Small intestine (tissue), 7 donors: ENCODE measurements around the gene RNF144B. TPM values are rescaled to one million over a fixed set of nuclear protein-coding genes. Genes with fewer than 3 reads are reported as not detected.
A peak's percentile ranks its signal among the peaks of the same experiment; 100 is the strongest.

Source experiments
- DNase-seq, 2 donors: peaks; one replicate each; pipeline versions ENCODE4 v3.0.0 to v3.0.0-alpha.2; 2013
- FAIRE-seq: peaks from 2 replicates; lab custom pipeline; 2012; peaks lifted over from hg19 to GRCh38; lab: Jason Lieb, UNC
- H3K27ac ChIP-seq, 3 donors: one replicate each; pipeline ENCODE4 v1.5.1; 2013; ENCODE audit warnings: low read length in 2 of 3, mild to moderate bottlenecking in 2 of 3, control low read depth in 1 of 3, inconsistent platforms in 1 of 3, low read depth in 1 of 3, moderate library complexity in 1 of 3
- H3K27me3 ChIP-seq, 3 donors: one replicate each; pipeline ENCODE4 v1.6.1; 2013; ENCODE audit warnings: low read length in 3 of 3, inconsistent platforms in 1 of 3; ENCODE audit not compliant: control insufficient read depth in 3 of 3, insufficient read depth in 3 of 3
- H3K36me3 ChIP-seq, 3 donors: one replicate each; pipeline ENCODE4 v1.6.1; 2013; ENCODE audit warnings: low read length in 3 of 3, inconsistent platforms in 1 of 3, low read depth in 1 of 3, mild to moderate bottlenecking in 1 of 3, moderate library complexity in 1 of 3; ENCODE audit not compliant: control insufficient read depth in 3 of 3, insufficient read depth in 2 of 3
- H3K4me1 ChIP-seq, 3 donors: one replicate each; pipeline ENCODE4 v1.6.1; 2013; ENCODE audit warnings: low read length in 2 of 3, inconsistent platforms in 1 of 3, low read depth in 1 of 3, mild to moderate bottlenecking in 1 of 3, moderate library complexity in 1 of 3; ENCODE audit not compliant: control insufficient read depth in 3 of 3, insufficient read depth in 2 of 3
- H3K4me3 ChIP-seq, 3 donors: one replicate each; pipeline ENCODE4 v1.5.1; 2013; ENCODE audit warnings: low read length in 3 of 3, control low read depth in 1 of 3, inconsistent platforms in 1 of 3, low read depth in 1 of 3, mild to moderate bottlenecking in 1 of 3, moderate library complexity in 1 of 3
- H3K9me3 ChIP-seq, 2 donors: one replicate each; pipeline ENCODE4 v1.6.1; 2013; ENCODE audit warnings: low read depth in 1 of 2, low read length in 1 of 2; ENCODE audit not compliant: control insufficient read depth in 2 of 2, insufficient read depth in 1 of 2
- WGBS, 3 donors: extraction: QIAGEN DNeasy Blood & Tissue Kit; methylation state at CpG; one replicate each; pipeline ENCODE4 v1.1.7; 2013; 5-methylcytosine and 5-hydroxymethylcytosine counted together
- polyA plus RNA-seq, 4 donors: library from polyadenylated mRNA; stranded (reverse) in 3 of 4; unstranded in 1 of 4; fragments of 200-250 nt in 3 of 4; fragments of 120-200 nt in 1 of 4; gene quantifications; one replicate each; pipeline versions ENCODE4 v1.2.1 to v1.2.3, GENCODE V29; 2013
- donor health status: healthy with polysubstance abuse.
- donor health status: control.
- donor health status: control.
- donor health status: Bipolar disorder and iron deficiency.
- donor health status: healthy.

Gene RNF144B
- polyA plus RNA-seq, 4 donors, result 1.9 to 4.0 (median 3.1) TPM

DNA sequence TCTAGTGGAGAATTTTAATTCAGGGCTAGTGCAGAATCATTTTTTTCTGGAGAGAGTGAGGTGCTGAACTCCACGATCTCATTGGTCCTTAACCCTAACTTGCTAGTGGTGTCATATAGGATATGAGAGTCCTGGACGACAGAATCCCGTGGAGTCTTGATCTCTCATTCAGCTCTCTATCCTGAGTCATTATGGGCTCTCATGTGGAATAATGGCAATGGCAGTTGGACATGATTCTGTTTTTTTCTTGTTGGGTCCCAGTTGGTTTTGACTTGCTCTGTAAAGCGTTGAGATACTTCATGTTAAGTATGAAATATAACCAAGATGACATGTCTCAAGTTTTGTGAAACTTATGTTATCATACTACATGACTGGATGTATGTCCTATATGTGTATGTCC, 6.3 kb upstream of the RNF144B start:
- Histone ChIP-seq H3K27me3 (no peaks in the 10 kb centered on the region), H3K27ac (no peak overlapping the region), H3K36me3 (no peaks in the 10 kb centered on the region), H3K4me3 (no peak overlapping the region), H3K4me1 (no peaks in the 10 kb centered on the region), H3K9me3 (no peaks in the 10 kb centered on the region)
- 89 to 93% (median 90%) methylated on average over 4 of the region's 4 CpGs for WGBS, 3 donors
- DNase-seq (no peak), FAIRE-seq (no peak)

DNA sequence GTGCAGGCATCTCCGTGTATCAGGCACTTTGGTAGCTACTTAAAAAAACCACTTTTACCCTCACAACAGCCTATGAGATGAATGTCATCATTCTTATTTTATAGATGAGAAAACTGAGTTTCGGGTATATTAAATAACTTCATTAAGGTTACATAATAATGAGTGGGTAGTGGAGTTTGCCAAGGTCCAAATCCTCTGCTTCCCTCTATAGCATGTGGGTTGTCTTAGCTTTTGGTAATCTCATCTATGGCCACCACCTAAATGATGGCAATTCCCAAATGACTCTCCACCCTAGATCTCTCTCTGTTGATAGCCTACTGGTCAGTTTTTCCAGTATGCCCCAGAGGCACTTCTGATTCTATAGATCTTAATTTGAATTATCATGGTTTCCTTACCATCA, 3.7 kb upstream of the RNF144B start:
- Histone ChIP-seq H3K27me3 (peaks cover 0 to 1% (median 0%) of the 10 kb centered on the region in 3 donors), H3K9me3 (no peaks in the 10 kb centered on the region), H3K4me1 (peaks cover 1 to 3% (median 3%) of the 10 kb centered on the region in 3 donors), H3K4me3 (no peak overlapping the region), H3K36me3 (no peaks in the 10 kb centered on the region), H3K27ac (no peak overlapping the region)
- FAIRE-seq (no peak), DNase-seq (no peak)
- 93 to 97% (median 94%) methylated on average over 2 of the region's 2 CpGs for WGBS, 3 donors

DNA sequence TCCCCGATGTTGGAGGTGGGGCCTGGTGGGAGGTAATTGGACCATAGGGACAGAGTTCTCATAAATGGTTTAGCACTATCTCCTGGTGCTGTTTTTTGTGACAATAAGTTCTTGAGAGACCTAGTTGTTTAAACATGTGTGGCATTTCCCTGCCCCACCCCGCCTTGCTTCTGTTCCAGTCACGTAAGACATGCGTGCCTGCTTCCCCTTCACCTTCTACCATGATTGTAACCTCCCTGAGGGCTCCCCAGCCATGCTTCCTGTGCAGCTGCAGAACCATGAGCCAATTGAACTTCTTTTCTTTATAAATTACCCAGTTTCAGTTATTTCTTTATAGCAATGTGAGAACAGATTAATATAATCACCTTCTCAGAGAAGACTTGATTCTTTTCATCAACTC, 2.5 kb upstream of the RNF144B start:
- peaks cover 0 to 2% (median 0%) of the 10 kb centered on the region in 3 donors for H3K27me3 ChIP-seq
- FAIRE-seq, result no peak
- H3K27ac ChIP-seq, result no peak overlapping the region
- no peak for DNase-seq
- peaks cover 1 to 6% (median 5%) of the 10 kb centered on the region in 3 donors for H3K4me1 ChIP-seq
- WGBS, 3 donors, result 66 to 85% (median 77%) methylated on average over 4 of the region's 4 CpGs
- no peak overlapping the region for H3K4me3 ChIP-seq
- H3K36me3 ChIP-seq, result no peaks in the 10 kb centered on the region
- H3K9me3 ChIP-seq, result no peaks in the 10 kb centered on the region

DNA sequence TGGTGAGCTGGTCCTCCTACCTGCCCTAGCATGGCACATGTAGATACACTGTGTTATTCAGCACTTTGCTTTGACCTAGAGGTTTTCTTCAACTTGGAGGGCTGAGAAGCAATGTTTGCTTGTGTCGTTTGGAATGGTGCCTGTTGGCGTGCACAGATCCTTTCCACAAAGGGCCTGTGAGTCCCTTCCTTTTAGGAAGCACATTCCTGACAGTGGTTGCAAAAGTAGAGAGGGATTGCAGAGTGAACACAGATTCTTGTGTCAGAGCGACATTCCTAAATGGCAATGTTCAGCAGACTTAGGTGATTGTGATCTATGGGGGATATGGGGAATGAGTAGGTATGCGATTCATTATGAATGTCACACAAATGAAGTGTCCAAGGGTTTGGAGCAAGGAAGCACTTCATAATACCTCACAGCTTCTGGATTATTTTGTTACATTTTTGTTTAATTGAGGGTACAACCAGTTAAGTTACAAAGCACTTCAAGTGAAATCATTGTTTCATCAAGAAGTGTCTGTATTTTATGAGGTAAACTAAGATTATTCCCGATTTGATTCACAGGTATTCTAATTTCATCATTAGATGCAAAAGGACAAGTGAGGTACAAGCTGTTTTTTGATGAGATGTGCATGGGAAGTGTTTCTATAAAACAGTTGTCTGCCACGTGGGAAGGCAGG, 713 bp upstream of the RNF144B start:
- Histone ChIP-seq H3K27me3 (peaks cover 0 to 2% (median 0%) of the 10 kb centered on the region in 3 donors), H3K36me3 (no peaks in the 10 kb centered on the region), H3K27ac (peak overlapping the region in 1 of 3 donors; percentile 42), H3K4me3 (no peak overlapping the region), H3K9me3 (no peaks in the 10 kb centered on the region), H3K4me1 (peaks cover 1 to 6% (median 5%) of the 10 kb centered on the region in 3 donors)
- FAIRE-seq (no peak), DNase-seq (no peak)
- 54 to 66% (median 63%) methylated on average over 6 of the region's 6 CpGs for WGBS, 3 donors

DNA sequence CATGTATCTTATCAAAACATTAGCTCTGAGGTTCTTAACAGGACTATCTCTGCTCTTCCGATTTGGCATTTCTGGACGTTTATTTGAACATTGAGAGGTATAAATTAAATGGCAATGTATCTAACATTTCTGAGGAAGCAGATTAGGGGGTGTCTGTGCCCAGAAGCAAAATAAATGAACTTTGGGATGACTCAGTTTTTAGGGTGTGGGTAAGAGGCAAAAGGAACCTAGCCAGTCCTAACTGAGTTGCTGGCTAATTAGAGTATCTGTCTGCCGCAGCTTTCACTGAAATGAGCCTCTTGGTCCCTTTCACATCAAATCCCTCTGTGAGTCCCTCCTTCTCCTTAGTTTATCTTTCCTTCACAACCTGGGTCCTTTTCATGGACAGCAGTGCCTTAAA, 1.1 kb downstream of the RNF144B start:
- DNase-seq (peak; percentile 10 to 15), FAIRE-seq (no peak)
- H3K36me3 ChIP-seq, result no peaks in the 10 kb centered on the region
- H3K9me3 ChIP-seq, result no peaks in the 10 kb centered on the region
- WGBS, 3 donors, result 7 to 20% (median 8%) methylated on average over 3 of the region's 3 CpGs
- peak overlapping the region in 1 of 3 donors; percentile 21 for H3K27ac ChIP-seq
- H3K4me3 ChIP-seq, result peak overlapping the region; percentile 28 to 61 (median 52)
- peaks cover 0 to 2% (median 0%) of the 10 kb centered on the region in 3 donors for H3K27me3 ChIP-seq
- H3K4me1 ChIP-seq, result peaks cover 1 to 6% (median 5%) of the 10 kb centered on the region in 3 donors

DNA sequence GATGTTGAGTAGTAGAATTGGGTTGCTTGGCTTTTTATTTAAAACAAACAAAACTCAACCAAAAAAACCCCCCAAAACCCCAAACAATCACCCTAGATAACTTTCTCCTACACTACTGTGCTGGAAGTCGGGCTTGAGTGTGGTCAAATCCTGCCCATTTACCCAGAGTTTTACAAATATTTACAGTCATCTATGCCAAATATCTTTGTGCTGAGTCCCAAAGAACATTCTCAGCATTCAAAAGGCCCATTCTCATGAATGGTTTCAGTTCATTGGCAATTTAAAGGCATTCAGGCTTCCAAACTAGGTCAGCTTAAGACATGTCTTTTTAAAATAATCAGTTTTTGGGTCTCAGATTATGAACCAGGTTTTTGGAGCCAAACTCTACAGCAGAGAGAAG, 1.8 kb downstream of the RNF144B start:
- H3K27ac ChIP-seq, result no peak overlapping the region
- 32 to 52% (median 40%) methylated on average over 1 of the region's 1 CpG for WGBS, 3 donors
- H3K36me3 ChIP-seq, result no peaks in the 10 kb centered on the region
- no peak for DNase-seq
- no peaks in the 10 kb centered on the region for H3K9me3 ChIP-seq
- no peak overlapping the region for H3K4me3 ChIP-seq
- no peak for FAIRE-seq
- H3K27me3 ChIP-seq, result peaks cover 0 to 2% (median 0%) of the 10 kb centered on the region in 3 donors
- H3K4me1 ChIP-seq, result peaks cover 1 to 6% (median 5%) of the 10 kb centered on the region in 3 donors

DNA sequence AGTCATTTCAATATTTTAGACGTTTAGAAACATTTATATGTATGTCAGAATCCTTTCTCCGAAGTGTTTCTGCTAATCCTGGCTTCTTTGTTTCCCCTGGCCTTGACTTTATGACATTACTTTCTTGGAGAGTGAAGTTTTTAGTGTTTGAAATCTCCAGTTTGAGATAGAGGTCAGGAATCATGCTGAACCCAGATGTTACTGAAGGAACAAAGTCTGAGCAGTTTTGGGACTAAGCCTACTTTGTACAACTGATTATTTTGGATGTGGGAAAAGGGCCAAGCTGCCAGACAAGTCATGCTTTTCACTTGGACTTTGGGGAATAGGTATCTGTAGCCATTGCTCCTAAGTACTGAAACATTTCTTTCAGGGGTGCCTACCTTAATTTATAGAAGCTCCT, 2.3 kb downstream of the RNF144B start:
- WGBS, 3 donors, result 41 to 42% (median 42%) methylated on average over 2 of the region's 2 CpGs
- Histone ChIP-seq H3K36me3 (no peaks in the 10 kb centered on the region), H3K27ac (no peak overlapping the region), H3K4me1 (peaks cover 1 to 6% (median 5%) of the 10 kb centered on the region in 3 donors), H3K9me3 (no peaks in the 10 kb centered on the region), H3K27me3 (peaks cover 0 to 2% (median 0%) of the 10 kb centered on the region in 3 donors), H3K4me3 (no peak overlapping the region)
- DNase-seq (no peak), FAIRE-seq (no peak)

DNA sequence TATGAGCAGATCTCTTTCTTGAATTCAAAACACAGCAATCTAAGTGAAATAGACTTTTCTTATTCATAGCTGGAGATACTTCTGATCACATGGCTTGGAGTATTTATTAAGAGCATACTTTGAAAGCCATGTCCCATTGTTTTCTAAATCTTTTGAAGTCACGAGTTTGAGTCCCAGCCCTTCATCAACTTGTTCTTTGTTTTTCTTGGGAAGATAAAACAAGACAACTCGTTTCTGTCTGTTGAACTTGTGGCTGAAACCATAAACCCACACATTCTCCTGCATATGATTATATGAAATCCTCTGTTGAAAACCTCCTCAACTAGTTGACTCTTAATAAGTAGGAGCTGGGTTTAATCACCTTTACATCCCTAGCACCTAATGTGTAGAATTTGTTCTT, 3.3 kb downstream of the RNF144B start:
- H3K36me3 ChIP-seq, result no peaks in the 10 kb centered on the region
- peaks cover 1 to 6% (median 5%) of the 10 kb centered on the region in 3 donors for H3K4me1 ChIP-seq
- H3K27me3 ChIP-seq, result peaks cover 0 to 2% (median 0%) of the 10 kb centered on the region in 3 donors
- no peaks in the 10 kb centered on the region for H3K9me3 ChIP-seq
- FAIRE-seq (no peak), DNase-seq (no peak)
- 62 to 65% (median 63%) methylated on average over 2 of the region's 2 CpGs for WGBS, 3 donors
- H3K4me3 ChIP-seq, result no peak overlapping the region
- no peak overlapping the region for H3K27ac ChIP-seq
